Trophoblast cell (in vitro differentiated cells and primary cell): ENCODE results near the gene KRT7.

Source experiments
- DNase-seq, 2 donors: peaks; one replicate each; pipeline ENCODE4 v3.0.0-alpha.2; 2016
- H2AFZ ChIP-seq: 2 replicates; pipeline ENCODE4 v1.6.1; 2013; ENCODE audit warnings: low read length, moderate library complexity, mild to moderate bottlenecking; ENCODE audit not compliant: insufficient read depth, poor library complexity
- H2AK5ac ChIP-seq: 2 replicates; pipeline ENCODE4 v1.6.1; 2013; ENCODE audit warnings: mild to moderate bottlenecking, low read length
- H2BK120ac ChIP-seq: 2 replicates; pipeline ENCODE4 v1.6.1; 2013; ENCODE audit warnings: low read length, mild to moderate bottlenecking, moderate library complexity; ENCODE audit not compliant: insufficient read depth, poor library complexity
- H2BK12ac ChIP-seq: 2 replicates; pipeline ENCODE4 v1.6.1; 2013; ENCODE audit warnings: mild to moderate bottlenecking, low read length, moderate library complexity
- H2BK5ac ChIP-seq: 2 replicates; pipeline ENCODE4 v1.6.1; 2013; ENCODE audit warnings: low read length, low read depth, moderate library complexity, mild to moderate bottlenecking; ENCODE audit not compliant: poor library complexity
- H3K14ac ChIP-seq: 2 replicates; pipeline ENCODE4 v1.6.1; 2013; ENCODE audit warnings: mild to moderate bottlenecking, low read length
- H3K18ac ChIP-seq: 2 replicates; pipeline ENCODE4 v1.6.1; 2013; ENCODE audit warnings: mild to moderate bottlenecking, low read length
- H3K23ac ChIP-seq: 2 replicates; pipeline ENCODE4 v1.6.1; 2013; ENCODE audit warnings: low read length
- H3K27ac ChIP-seq: 2 replicates; pipeline ENCODE4 v1.5.1; 2013; ENCODE audit warnings: low read depth, mild to moderate bottlenecking, inconsistent platforms, low read length, moderate library complexity
- H3K27me3 ChIP-seq: 2 replicates; pipeline ENCODE4 v1.6.1; 2013; ENCODE audit warnings: inconsistent platforms, mild to moderate bottlenecking, low read length, moderate library complexity; ENCODE audit not compliant: insufficient read depth
- H3K36me3 ChIP-seq, 2 experiments: 1 replicate in 1 of 2; 2 replicates in 1 of 2; pipeline ENCODE4 v1.6.1; 2013; ENCODE audit warnings: low read length in 2 of 2, mild to moderate bottlenecking in 2 of 2, moderate library complexity in 1 of 2; ENCODE audit not compliant: insufficient read depth in 2 of 2, control insufficient read depth in 1 of 2
- H3K4ac ChIP-seq: 2 replicates; pipeline ENCODE4 v1.6.1; 2013; ENCODE audit warnings: low read depth, mild to moderate bottlenecking, low read length, moderate library complexity
- H3K4me1 ChIP-seq, 2 experiments: 1 replicate in 1 of 2; 2 replicates in 1 of 2; pipeline ENCODE4 v1.6.1; 2013; ENCODE audit warnings: low read length in 2 of 2, mild to moderate bottlenecking in 2 of 2, moderate library complexity in 1 of 2; ENCODE audit not compliant: insufficient read depth in 2 of 2, control insufficient read depth in 1 of 2
- H3K4me2 ChIP-seq: 2 replicates; pipeline ENCODE4 v1.6.1; 2013; ENCODE audit warnings: inconsistent platforms, mild to moderate bottlenecking, low read length, moderate library complexity
- H3K4me3 ChIP-seq: 2 replicates; pipeline ENCODE4 v1.5.1; 2013; ENCODE audit warnings: mild to moderate bottlenecking, low read depth, low read length, inconsistent platforms
- H3K79me1 ChIP-seq: one replicate; pipeline ENCODE4 v1.6.1; 2013; ENCODE audit warnings: low read length
- H3K79me2 ChIP-seq: 2 replicates; pipeline ENCODE4 v1.6.1; 2013; ENCODE audit warnings: low read length, mild to moderate bottlenecking; ENCODE audit not compliant: control insufficient read depth, insufficient read depth, poor library complexity
- H3K9ac ChIP-seq: 2 replicates; pipeline ENCODE4 v1.6.1; 2013; ENCODE audit warnings: mild to moderate bottlenecking, low read length
- H3K9me3 ChIP-seq: 2 replicates; pipeline ENCODE4 v1.6.1; 2013; ENCODE audit warnings: low read depth, mild to moderate bottlenecking, control low read depth, inconsistent platforms, low read length; ENCODE audit not compliant: insufficient read depth
- H4K12ac ChIP-seq: 2 replicates; pipeline ENCODE4 v1.6.1; 2013; ENCODE audit warnings: low read depth, mild to moderate bottlenecking, low read length, moderate library complexity
- H4K8ac ChIP-seq: 2 replicates; pipeline ENCODE4 v1.6.1; 2013; ENCODE audit warnings: low read depth, mild to moderate bottlenecking, low read length, moderate library complexity
- H4K91ac ChIP-seq: one replicate; pipeline ENCODE4 v1.6.1; 2013; ENCODE audit warnings: low read depth, mild to moderate bottlenecking, low read length, moderate library complexity
- WGBS: extraction: QIAGEN DNeasy Blood & Tissue Kit; methylation state at CpG from one replicate; pipeline ENCODE4 v1.1.7; 2013; ENCODE audit warnings: missing lambda C conversion rate; ENCODE audit not compliant: insufficient read length, insufficient coverage; ENCODE audit errors: extremely low coverage; 5-methylcytosine and 5-hydroxymethylcytosine counted together

KRT7 gene

GRCh38 chr12:52252728-52253343 lies 19.8 kb downstream of the KRT7 start:
- Histone ChIP-seq H3K18ac (no peak overlapping the region), H3K9me3 (peaks cover 5% of the 10 kb centered on the region), H4K8ac (no peak overlapping the region), H3K23ac (no peak overlapping the region), H3K4me1 (peaks cover 0 to 3% of the 10 kb centered on the region in 2 experiments), H3K4me2 (no peak overlapping the region), H3K4ac (no peak overlapping the region), H4K91ac (no peak overlapping the region), H2BK5ac (no peak overlapping the region), H3K79me2 (no peaks in the 10 kb centered on the region), H3K79me1 (no peaks in the 10 kb centered on the region), H3K27ac (no peak overlapping the region), H3K36me3 (peaks cover 20 to 21% of the 10 kb centered on the region in 2 experiments), H2BK12ac (no peak overlapping the region), H2AK5ac (no peak overlapping the region), H4K12ac (no peak overlapping the region), H3K27me3 (peaks cover 4% of the 10 kb centered on the region), H3K9ac (no peak overlapping the region), H2BK120ac (no peak overlapping the region), H3K4me3 (no peak overlapping the region), H2AFZ (no peak overlapping the region), H3K14ac (no peak overlapping the region)
- WGBS = no CpG with 5 or more reads among the region's 11 CpGs
- DNase-seq = no peak

- Histone ChIP-seq H2BK12ac (no peak overlapping the region), H2AK5ac (no peak overlapping the region), H2BK120ac (no peak overlapping the region), H3K36me3 (peaks cover 12 to 14% of the 10 kb centered on the region in 2 experiments), H2AFZ (no peak overlapping the region), H3K4me2 (no peak overlapping the region), H3K9me3 (peaks cover 6% of the 10 kb centered on the region), H3K23ac (no peak overlapping the region), H3K9ac (no peak overlapping the region), H3K27me3 (peaks cover 11% of the 10 kb centered on the region), H3K18ac (no peak overlapping the region), H3K14ac (no peak overlapping the region), H3K4ac (no peak overlapping the region), H4K91ac (no peak overlapping the region), H3K4me1 (peaks cover 0 to 3% of the 10 kb centered on the region in 2 experiments), H2BK5ac (no peak overlapping the region), H4K12ac (no peak overlapping the region), H3K27ac (no peak overlapping the region), H3K79me1 (no peaks in the 10 kb centered on the region), H3K4me3 (no peak overlapping the region), H3K79me2 (no peaks in the 10 kb centered on the region), H4K8ac (no peak overlapping the region)
- WGBS = no CpG with 5 or more reads among the region's 14 CpGs
- DNase-seq = peak in 1 of 2 donors; percentile 57
Measured at GRCh38 chr12:52253391-52254179, 20.5 kb downstream of the KRT7 start.

GRCh38 chr12:52254180-52254964 lies 21.3 kb downstream of the KRT7 start:
- no peak overlapping the region for H3K9ac ChIP-seq
- no peaks in the 10 kb centered on the region for H3K79me2 ChIP-seq
- no peak overlapping the region for H2AFZ ChIP-seq
- H2BK12ac ChIP-seq = no peak overlapping the region
- H3K36me3 ChIP-seq = peaks cover 4 to 6% of the 10 kb centered on the region in 2 experiments
- H2BK5ac ChIP-seq = no peak overlapping the region
- H2AK5ac ChIP-seq = no peak overlapping the region
- no peak overlapping the region for H4K91ac ChIP-seq
- no peak overlapping the region for H3K23ac ChIP-seq
- no CpG with 5 or more reads among the region's 10 CpGs for WGBS
- no peak overlapping the region for H3K18ac ChIP-seq
- no peak overlapping the region for H2BK120ac ChIP-seq
- H3K27me3 ChIP-seq = peaks cover 16% of the 10 kb centered on the region
- H3K4me2 ChIP-seq = no peak overlapping the region
- H3K4me1 ChIP-seq = no peaks in the 10 kb centered on the region
- no peak overlapping the region for H3K4me3 ChIP-seq
- H4K8ac ChIP-seq = no peak overlapping the region
- DNase-seq = peak in 1 of 2 donors; percentile 45
- no peak overlapping the region for H3K14ac ChIP-seq
- no peak overlapping the region for H4K12ac ChIP-seq
- no peaks in the 10 kb centered on the region for H3K79me1 ChIP-seq
- H3K4ac ChIP-seq = no peak overlapping the region
- no peak overlapping the region for H3K27ac ChIP-seq
- H3K9me3 ChIP-seq = peaks cover 9% of the 10 kb centered on the region

GRCh38 chr12:52254965-52255751 lies 22.1 kb downstream of the KRT7 start:
- H4K8ac ChIP-seq = no peak overlapping the region
- H3K4ac ChIP-seq = no peak overlapping the region
- H2AK5ac ChIP-seq = no peak overlapping the region
- no peaks in the 10 kb centered on the region for H3K79me2 ChIP-seq
- H3K14ac ChIP-seq = no peak overlapping the region
- H3K27ac ChIP-seq = no peak overlapping the region
- peaks cover 16% of the 10 kb centered on the region for H3K27me3 ChIP-seq
- no peak overlapping the region for H3K23ac ChIP-seq
- H2BK120ac ChIP-seq = no peak overlapping the region
- no peak overlapping the region for H3K4me2 ChIP-seq
- H4K91ac ChIP-seq = no peak overlapping the region
- no peaks in the 10 kb centered on the region for H3K4me1 ChIP-seq
- no peak overlapping the region for H2BK5ac ChIP-seq
- DNase-seq = peak in 1 of 2 donors; percentile 47
- H3K18ac ChIP-seq = no peak overlapping the region
- H3K79me1 ChIP-seq = no peaks in the 10 kb centered on the region
- no peak overlapping the region for H4K12ac ChIP-seq
- H3K4me3 ChIP-seq = no peak overlapping the region
- peaks cover 10% of the 10 kb centered on the region for H3K9me3 ChIP-seq
- H3K36me3 ChIP-seq = peaks cover 0 to 4% of the 10 kb centered on the region in 2 experiments
- H3K9ac ChIP-seq = no peak overlapping the region
- H2BK12ac ChIP-seq = no peak overlapping the region
- H2AFZ ChIP-seq = no peak overlapping the region
- no CpG with 5 or more reads among the region's 7 CpGs for WGBS
